ENCODE measurements around the gene SPEG. TPM values are rescaled to one million over a fixed set of nuclear protein-coding genes. Genes with fewer than 3 reads are reported as not detected.

Gene SPEG
- total and polyA plus RNA-seq, 2 donors (not counting 3 experiments of a cell fraction or from before 2014, with no cell fraction given), result 0.84 to 3.5 TPM

DNA sequence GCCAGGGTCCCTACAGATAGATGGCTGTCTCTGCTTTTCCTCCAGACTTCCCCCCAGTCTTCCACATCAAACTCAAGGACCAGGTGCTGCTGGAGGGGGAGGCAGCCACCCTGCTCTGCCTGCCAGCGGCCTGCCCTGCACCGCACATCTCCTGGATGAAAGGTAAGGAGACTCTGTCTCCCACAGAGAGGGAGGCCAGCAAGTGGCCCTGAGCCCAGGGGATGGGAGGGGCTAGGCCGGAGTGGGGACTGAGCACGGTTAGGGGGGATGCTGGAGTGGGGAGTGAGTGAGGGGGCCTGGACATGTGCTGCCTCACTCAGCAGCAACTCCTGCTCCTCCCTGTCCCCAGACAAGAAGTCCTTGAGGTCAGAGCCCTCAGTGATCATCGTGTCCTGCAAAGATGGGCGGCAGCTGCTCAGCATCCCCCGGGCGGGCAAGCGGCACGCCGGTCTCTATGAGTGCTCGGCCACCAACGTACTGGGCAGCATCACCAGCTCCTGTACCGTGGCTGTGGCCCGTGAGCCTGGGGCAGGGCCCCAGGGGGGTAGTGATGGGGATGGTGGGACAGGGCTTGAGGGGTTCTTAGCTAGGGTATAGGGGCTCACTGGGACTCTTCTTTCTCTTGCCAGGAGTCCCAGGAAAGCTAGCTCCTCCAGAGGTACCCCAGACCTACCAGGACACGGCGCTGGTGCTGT, 53.7 kb downstream of the SPEG start:
- no peaks in the 10 kb centered on the region for H3K9me3 ChIP-seq (replicated peaks; ENCODE audit: control insufficient read depth, insufficient read depth, low read length)
- TF ChIP-seq JUN (IDR thresholded peaks at IDR 0.05; ENCODE audit: borderline replicate concordance, insufficient read depth, insufficient read length, low read depth) (no peak), POLR2AphosphoS5 (IDR thresholded peaks at IDR 0.05; ENCODE audit: insufficient read depth, low read depth, low read length) (no peak), GATA2 (IDR thresholded peaks at IDR 0.05; ENCODE audit: insufficient read depth, insufficient read length, low read depth, low read length) (no peak)
- TF ChIP-seq, protein P1, sequence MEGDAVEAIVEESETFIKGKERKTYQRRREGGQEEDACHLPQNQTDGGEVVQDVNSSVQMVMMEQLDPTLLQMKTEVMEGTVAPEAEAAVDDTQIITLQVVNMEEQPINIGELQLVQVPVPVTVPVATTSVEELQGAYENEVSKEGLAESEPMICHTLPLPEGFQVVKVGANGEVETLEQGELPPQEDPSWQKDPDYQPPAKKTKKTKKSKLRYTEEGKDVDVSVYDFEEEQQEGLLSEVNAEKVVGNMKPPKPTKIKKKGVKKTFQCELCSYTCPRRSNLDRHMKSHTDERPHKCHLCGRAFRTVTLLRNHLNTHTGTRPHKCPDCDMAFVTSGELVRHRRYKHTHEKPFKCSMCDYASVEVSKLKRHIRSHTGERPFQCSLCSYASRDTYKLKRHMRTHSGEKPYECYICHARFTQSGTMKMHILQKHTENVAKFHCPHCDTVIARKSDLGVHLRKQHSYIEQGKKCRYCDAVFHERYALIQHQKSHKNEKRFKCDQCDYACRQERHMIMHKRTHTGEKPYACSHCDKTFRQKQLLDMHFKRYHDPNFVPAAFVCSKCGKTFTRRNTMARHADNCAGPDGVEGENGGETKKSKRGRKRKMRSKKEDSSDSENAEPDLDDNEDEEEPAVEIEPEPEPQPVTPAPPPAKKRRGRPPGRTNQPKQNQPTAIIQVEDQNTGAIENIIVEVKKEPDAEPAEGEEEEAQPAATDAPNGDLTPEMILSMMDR (IDR thresholded peaks at IDR 0.05; ENCODE audit: extremely low read depth in 1 of 2, insufficient read depth in 1 of 2, low read depth in 1 of 2, low read length in 2 of 2), result no peak
- peaks cover 34 to 35% of the 10 kb centered on the region in 2 experiments for H3K27me3 ChIP-seq (ENCODE audit: control insufficient read depth in 2 of 2, insufficient read depth in 2 of 2, low read length in 2 of 2)
- no peak overlapping the region for H2AFZ ChIP-seq (ENCODE audit: low read depth, low read length)
- H3K36me3 ChIP-seq (ENCODE audit: control insufficient read depth in 2 of 2, extremely low read depth in 1 of 2, insufficient read depth in 2 of 2, low read length in 2 of 2), result no peaks in the 10 kb centered on the region
- no peaks in the 10 kb centered on the region for H3K79me2 ChIP-seq (ENCODE audit: control insufficient read depth, insufficient read depth, low read length)
- intact Hi-C loops (cut with micrococcal nuclease) (no loop called here), dilution Hi-C loops (cut with MboI; ENCODE audit: extremely low pct_ligation_motif_present, low sequenced_read_pairs) (no loop called here)
- H3K9ac ChIP-seq (replicated peaks; ENCODE audit: extremely low read depth, insufficient read depth, low read length), result no peak overlapping the region
- ChIA-PET POLR2A (no interaction called here), CTCF (interaction anchor here (19.9 kb wide), 1 partner anchor 41 kb away, joined by 731 read pairs; no protein-coding TSS in a partner anchor)
- H4K20me1 ChIP-seq (replicated peaks; ENCODE audit: control insufficient read depth, extremely low read depth, insufficient read depth, low read length), result no peaks in the 10 kb centered on the region
- H3K27ac ChIP-seq (ENCODE audit: insufficient read depth, low read depth, low read length), result no peak overlapping the region
- FAIRE-seq (no peak), DNase-seq (ENCODE audit: low read depth, low spot score) (no peak)
- no peaks in the 10 kb centered on the region for H3K4me1 ChIP-seq (ENCODE audit: control insufficient read depth, extremely low read depth, insufficient read depth, low read length)
- no peaks in the 10 kb centered on the region for H3K9me1 ChIP-seq (replicated peaks; ENCODE audit: control insufficient read depth, extremely low read depth, insufficient read depth, low read length)
- no TSS peak for BruUV-seq (replicated peaks)
- H3K4me3 ChIP-seq (replicated peaks in 1 of 3; ENCODE audit: insufficient read depth in 1 of 3, low read depth in 1 of 3, low read length in 3 of 3), result no peak overlapping the region
- no peak overlapping the region for H3K4me2 ChIP-seq (ENCODE audit: insufficient read depth, low read length)

DNA sequence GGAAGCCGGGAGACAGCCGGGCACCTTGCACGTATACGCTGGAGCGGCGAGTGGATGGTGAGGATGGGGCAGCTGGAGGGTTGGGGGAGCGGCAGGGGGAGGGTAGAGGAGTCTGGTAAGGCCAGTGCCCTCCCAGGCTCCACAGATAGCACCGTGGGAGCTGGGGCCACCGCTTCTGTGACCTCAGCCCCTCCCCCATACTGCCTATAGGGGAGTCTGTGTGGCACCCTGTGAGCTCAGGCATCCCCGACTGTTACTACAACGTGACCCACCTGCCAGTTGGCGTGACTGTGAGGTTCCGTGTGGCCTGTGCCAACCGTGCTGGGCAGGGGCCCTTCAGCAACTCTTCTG, 54.2 kb downstream of the SPEG start:
- intact Hi-C loops (cut with micrococcal nuclease), result no loop called here
- no peak overlapping the region for H3K9ac ChIP-seq (replicated peaks; ENCODE audit: extremely low read depth, insufficient read depth, low read length)
- ChIA-PET CTCF (interaction anchor here (19.9 kb wide), 1 partner anchor 40 kb away, joined by 731 read pairs; no protein-coding TSS in a partner anchor), POLR2A (no interaction called here)
- H3K4me2 ChIP-seq (ENCODE audit: insufficient read depth, low read length), result no peak overlapping the region
- no peak for TF ChIP-seq FOS (IDR thresholded peaks at IDR 0.05; ENCODE audit: borderline replicate concordance, insufficient read depth, low read length)
- TF ChIP-seq JUN (IDR thresholded peaks at IDR 0.05; ENCODE audit: borderline replicate concordance, insufficient read depth, insufficient read length, low read depth), result no peak
- TF ChIP-seq POLR2AphosphoS5 (IDR thresholded peaks at IDR 0.05; ENCODE audit: insufficient read depth, low read depth, low read length), result no peak
- TF ChIP-seq GATA2 (IDR thresholded peaks at IDR 0.05; ENCODE audit: insufficient read depth, insufficient read length, low read depth, low read length), result no peak
- TF ChIP-seq, protein P2, sequence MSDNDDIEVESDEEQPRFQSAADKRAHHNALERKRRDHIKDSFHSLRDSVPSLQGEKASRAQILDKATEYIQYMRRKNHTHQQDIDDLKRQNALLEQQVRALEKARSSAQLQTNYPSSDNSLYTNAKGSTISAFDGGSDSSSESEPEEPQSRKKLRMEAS (IDR thresholded peaks at IDR 0.05; ENCODE audit: insufficient read depth, insufficient read length), result no peak
- TF ChIP-seq, protein P1 (IDR thresholded peaks at IDR 0.05; ENCODE audit: extremely low read depth in 1 of 2, insufficient read depth in 1 of 2, low read depth in 1 of 2, low read length in 2 of 2), result no peak
- no peak for TF ChIP-seq EZH2 (IDR thresholded peaks at IDR 0.05; ENCODE audit: borderline replicate concordance, low read depth, low read length, severe bottlenecking)
- TF ChIP-seq MYC (IDR thresholded peaks at IDR 0.05; ENCODE audit: low read depth, low read length), result no peak
- no peak for TF ChIP-seq POLR2A (IDR thresholded peaks at IDR 0.05; ENCODE audit: low read depth, low read length)
- H3K27me3 ChIP-seq (ENCODE audit: control insufficient read depth in 2 of 2, insufficient read depth in 2 of 2, low read length in 2 of 2), result peaks cover 32% of the 10 kb centered on the region in 2 experiments
- DNase-seq (ENCODE audit: low read depth, low spot score), result no peak
- no peak overlapping the region for H2AFZ ChIP-seq (ENCODE audit: low read depth, low read length)
- no TSS peak for BruUV-seq (replicated peaks)
- H3K9me3 ChIP-seq (replicated peaks; ENCODE audit: control insufficient read depth, insufficient read depth, low read length), result no peaks in the 10 kb centered on the region
- no peaks in the 10 kb centered on the region for H3K79me2 ChIP-seq (ENCODE audit: control insufficient read depth, insufficient read depth, low read length)
- H4K20me1 ChIP-seq (replicated peaks; ENCODE audit: control insufficient read depth, extremely low read depth, insufficient read depth, low read length), result no peaks in the 10 kb centered on the region
- H3K36me3 ChIP-seq (ENCODE audit: control insufficient read depth in 2 of 2, extremely low read depth in 1 of 2, insufficient read depth in 2 of 2, low read length in 2 of 2), result no peaks in the 10 kb centered on the region
- FAIRE-seq, result no peak
- no peaks in the 10 kb centered on the region for H3K4me1 ChIP-seq (ENCODE audit: control insufficient read depth, extremely low read depth, insufficient read depth, low read length)
- no peaks in the 10 kb centered on the region for H3K9me1 ChIP-seq (replicated peaks; ENCODE audit: control insufficient read depth, extremely low read depth, insufficient read depth, low read length)
- dilution Hi-C loops (cut with MboI; ENCODE audit: extremely low pct_ligation_motif_present, low sequenced_read_pairs), result no loop called here
- no peak overlapping the region for H3K4me3 ChIP-seq (replicated peaks in 1 of 3; ENCODE audit: insufficient read depth in 1 of 3, low read depth in 1 of 3, low read length in 3 of 3)
- H3K27ac ChIP-seq (ENCODE audit: insufficient read depth, low read depth, low read length), result no peak overlapping the region
